K562 (cell line): ENCODE measurements around the gene IQCN. TPM values are rescaled to one million over a fixed set of nuclear protein-coding genes. Genes with fewer than 3 reads are reported as not detected.

Source experiments
- CBX1 ChIP-seq: sonication (generic); IDR thresholded peaks from 2 replicates; pipeline ENCODE4 v1.6.1; 2016; ENCODE audit warnings: antibody characterized with exemption, low read depth, mild to moderate bottlenecking
- CCNT2 ChIP-seq: IDR thresholded peaks from 2 replicates; pipeline ENCODE4 v1.6.1; 2011; ENCODE audit warnings: borderline replicate concordance, low read depth, mild to moderate bottlenecking, moderate library complexity, mixed read lengths, low read length; ENCODE audit not compliant: insufficient read length; ENCODE audit errors: extremely low read depth
- ELF1 ChIP-seq: fragments of 200-800 bp; sonication (Bioruptor generic); IDR thresholded peaks from 2 replicates; pipeline ENCODE4 v1.6.1; 2016; ENCODE audit warnings: missing genetic modification characterization, missing compliant biosample characterization
- GABPA ChIP-seq: fragments of 200-800 bp; sonication (Bioruptor generic); conservative IDR thresholded peaks from 2 replicates; pipeline ENCODE4 v1.6.1; 2016; ENCODE audit warnings: low read depth, missing genetic modification characterization, missing compliant biosample characterization
- HMG20A ChIP-seq: fragments of 450-650 bp; formaldehyde crosslinking; conservative IDR thresholded peaks from 2 replicates; pipeline ENCODE4 v1.4.0; 2020; ENCODE audit warnings: mild to moderate bottlenecking, mixed read lengths
- MCM5 ChIP-seq: fragments of 450-650 bp; IDR thresholded peaks from 2 replicates; pipeline ENCODE4 v1.6.1; 2016; ENCODE audit warnings: low read depth
- NCOA1 ChIP-seq: fragments of 450-650 bp; IDR thresholded peaks from 2 replicates; pipeline ENCODE4 v1.6.1; 2016; ENCODE audit warnings: low read depth
- NCOA4 ChIP-seq: fragments of 450-650 bp; IDR thresholded peaks from 2 replicates; pipeline ENCODE4 v1.6.1; 2018; ENCODE audit warnings: mild to moderate bottlenecking; ENCODE audit not compliant: partially characterized antibody
- TRIM24 ChIP-seq, 2 experiments: fragments of 450-650 bp; IDR thresholded peaks; 2 replicates each; pipeline ENCODE4 v1.6.1; 2016
- polyA plus RNA-seq, 8 experiments: library from polyadenylated mRNA; depleted of rRNA in 4 of 8; stranded (reverse) in 5 of 8; unstranded in 3 of 8; fragments of >200 nt; fragmentation: Nextera tagmentation in 2 of 8; fragmentation: Illumina TruSeq in 1 of 8; extraction: Ambion mirVana in 2 of 8; extraction: Trizol in 1 of 8; gene quantifications; 2 replicates each; pipeline versions ENCODE4 v1.2.1 to v1.2.3, GENCODE V29; 2011 to 2014; ENCODE audit warnings: inconsistent platforms in 1 of 8, missing spikeins in 1 of 8
- total RNA-seq, 7 experiments: library from RNA; depleted of rRNA in 6 of 7; stranded (reverse); fragments of >200 nt in 6 of 7; fragmentation: Illumina TruSeq in 2 of 7; extraction: Trizol in 2 of 7; gene quantifications; 2 replicates each; pipeline versions ENCODE4 v1.2.1 to v1.2.3, GENCODE V29; 2011 to 2021; ENCODE audit warnings: low replicate concordance in 1 of 7
- TF ChIP-seq, protein P1 (sequence below): fragments of 450-650 bp; IDR thresholded peaks from 2 replicates; pipeline ENCODE4 v1.6.1; 2017; ENCODE audit warnings: antibody characterized with exemption, mild to moderate bottlenecking
- TF ChIP-seq, protein P2 (sequence below), 2 experiments: IDR thresholded peaks; 2 replicates each; pipeline ENCODE4 v1.6.1; 2011; ENCODE audit warnings: borderline replicate concordance in 1 of 2, control low read depth in 1 of 2, low read depth in 1 of 2, low read length in 1 of 2, mild to moderate bottlenecking in 1 of 2, mixed read lengths in 1 of 2, moderate library complexity in 1 of 2; ENCODE audit not compliant: insufficient read depth in 1 of 2, insufficient read length in 1 of 2, poor library complexity in 1 of 2, severe bottlenecking in 1 of 2; ENCODE audit errors: extremely low read depth in 1 of 2
- TF ChIP-seq, protein P3 (sequence below), 2 experiments: fragments of 250-450 bp in 1 of 2; fragments of 450-650 bp in 1 of 2; sonication (Bioruptor Pico) in 1 of 2; IDR thresholded peaks; 2 replicates each; pipeline versions ENCODE4 v1.6.1 to v1.8.0; 2016 to 2021; ENCODE audit warnings: mild to moderate bottlenecking in 2 of 2, moderate library complexity in 2 of 2, missing compliant biosample characterization in 1 of 2, missing genetic modification characterization in 1 of 2
- TF ChIP-seq, protein P4 (sequence below): fragments of 250-450 bp; sonication (Bioruptor Pico); IDR thresholded peaks from 2 replicates; pipeline ENCODE4 v1.5.0; 2021
- TF ChIP-seq, protein P5 (sequence below): fragments of 450-650 bp; IDR thresholded peaks from 2 replicates; pipeline ENCODE4 v1.7.1; 2018; ENCODE audit warnings: mild to moderate bottlenecking, low read depth; ENCODE audit not compliant: partially characterized antibody

IQCN gene
- total and polyA plus RNA-seq, 9 of the 15 experiments (the other 6 are each of a cell fraction or from before 2014, with no cell fraction given) = 0.01 to 0.07 (median 0.04) TPM; not detected in 3

DNA sequence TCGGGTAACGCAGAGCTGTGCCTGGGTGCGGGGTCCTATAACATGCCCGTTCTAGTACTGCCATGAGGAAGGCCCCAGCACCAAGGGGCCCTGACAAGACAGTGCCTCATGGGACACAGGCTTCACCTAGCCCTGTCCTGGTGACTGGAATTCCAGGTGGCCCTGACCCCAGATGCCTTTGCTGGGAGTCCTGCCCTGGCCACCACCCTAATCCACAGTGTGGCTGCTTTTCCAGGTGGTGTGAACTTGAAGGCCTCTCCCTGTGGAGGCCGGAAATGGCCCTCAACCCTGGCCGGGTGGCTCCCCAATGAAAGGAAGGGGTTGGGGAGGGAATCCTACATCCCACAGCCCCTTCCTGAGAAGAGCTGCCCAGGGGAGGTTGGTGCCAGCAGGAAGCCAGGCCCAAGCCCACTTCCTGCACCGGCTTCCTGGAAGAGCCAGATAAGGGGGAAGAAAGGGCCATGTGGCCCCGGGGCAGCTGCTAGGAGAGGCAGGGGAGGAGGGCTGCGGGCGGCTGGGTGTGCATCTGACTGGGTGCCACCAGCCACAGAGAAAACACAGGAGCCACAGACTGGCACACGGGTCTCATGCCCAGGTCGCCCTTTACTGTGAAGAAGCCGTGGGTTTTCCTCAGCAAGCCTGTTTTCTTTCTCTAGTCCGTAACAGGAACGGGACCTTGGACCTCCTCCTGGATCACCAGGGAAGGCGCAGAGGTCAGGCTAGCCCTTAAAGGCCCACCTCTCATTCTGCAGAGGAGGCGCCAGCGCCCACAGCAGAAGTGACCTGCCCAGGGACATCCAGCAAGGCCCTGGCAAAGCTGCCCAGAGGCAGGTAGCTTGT lies 43.9 kb upstream of the IQCN start (continued):
- TF ChIP-seq, protein P1, sequence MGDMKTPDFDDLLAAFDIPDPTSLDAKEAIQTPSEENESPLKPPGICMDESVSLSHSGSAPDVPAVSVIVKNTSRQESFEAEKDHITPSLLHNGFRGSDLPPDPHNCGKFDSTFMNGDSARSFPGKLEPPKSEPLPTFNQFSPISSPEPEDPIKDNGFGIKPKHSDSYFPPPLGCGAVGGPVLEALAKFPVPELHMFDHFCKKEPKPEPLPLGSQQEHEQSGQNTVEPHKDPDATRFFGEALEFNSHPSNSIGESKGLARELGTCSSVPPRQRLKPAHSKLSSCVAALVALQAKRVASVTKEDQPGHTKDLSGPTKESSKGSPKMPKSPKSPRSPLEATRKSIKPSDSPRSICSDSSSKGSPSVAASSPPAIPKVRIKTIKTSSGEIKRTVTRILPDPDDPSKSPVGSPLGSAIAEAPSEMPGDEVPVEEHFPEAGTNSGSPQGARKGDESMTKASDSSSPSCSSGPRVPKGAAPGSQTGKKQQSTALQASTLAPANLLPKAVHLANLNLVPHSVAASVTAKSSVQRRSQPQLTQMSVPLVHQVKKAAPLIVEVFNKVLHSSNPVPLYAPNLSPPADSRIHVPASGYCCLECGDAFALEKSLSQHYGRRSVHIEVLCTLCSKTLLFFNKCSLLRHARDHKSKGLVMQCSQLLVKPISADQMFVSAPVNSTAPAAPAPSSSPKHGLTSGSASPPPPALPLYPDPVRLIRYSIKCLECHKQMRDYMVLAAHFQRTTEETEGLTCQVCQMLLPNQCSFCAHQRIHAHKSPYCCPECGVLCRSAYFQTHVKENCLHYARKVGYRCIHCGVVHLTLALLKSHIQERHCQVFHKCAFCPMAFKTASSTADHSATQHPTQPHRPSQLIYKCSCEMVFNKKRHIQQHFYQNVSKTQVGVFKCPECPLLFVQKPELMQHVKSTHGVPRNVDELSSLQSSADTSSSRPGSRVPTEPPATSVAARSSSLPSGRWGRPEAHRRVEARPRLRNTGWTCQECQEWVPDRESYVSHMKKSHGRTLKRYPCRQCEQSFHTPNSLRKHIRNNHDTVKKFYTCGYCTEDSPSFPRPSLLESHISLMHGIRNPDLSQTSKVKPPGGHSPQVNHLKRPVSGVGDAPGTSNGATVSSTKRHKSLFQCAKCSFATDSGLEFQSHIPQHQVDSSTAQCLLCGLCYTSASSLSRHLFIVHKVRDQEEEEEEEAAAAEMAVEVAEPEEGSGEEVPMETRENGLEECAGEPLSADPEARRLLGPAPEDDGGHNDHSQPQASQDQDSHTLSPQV = peak; percentile 98
- TF ChIP-seq, protein P2, sequence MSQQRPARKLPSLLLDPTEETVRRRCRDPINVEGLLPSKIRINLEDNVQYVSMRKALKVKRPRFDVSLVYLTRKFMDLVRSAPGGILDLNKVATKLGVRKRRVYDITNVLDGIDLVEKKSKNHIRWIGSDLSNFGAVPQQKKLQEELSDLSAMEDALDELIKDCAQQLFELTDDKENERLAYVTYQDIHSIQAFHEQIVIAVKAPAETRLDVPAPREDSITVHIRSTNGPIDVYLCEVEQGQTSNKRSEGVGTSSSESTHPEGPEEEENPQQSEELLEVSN (IDR thresholded peaks at IDR 0.05; ENCODE audit: borderline replicate concordance in 1 of 2, extremely low read depth in 1 of 2, insufficient read depth in 1 of 2, insufficient read length in 1 of 2, low read depth in 1 of 2, low read length in 1 of 2, poor library complexity in 1 of 2, severe bottlenecking in 1 of 2) = peak in 1 of 2 experiments; percentile 50
- TF ChIP-seq HMG20A (CRISPR knock-in tag) (no peak), NCOA1 (no peak), GABPA (peak; percentile 77), CBX1 (no peak), ELF1 (peak; percentile 61; the same call in 1 of the 2 replicates), MCM5 (no peak), CCNT2 (no peak), TRIM24 (IDR thresholded peaks at IDR 0.05) (peak; percentile 21 to 34; a peak in 1 of 4 replicates), NCOA4 (no peak)
- TF ChIP-seq, protein P3, sequence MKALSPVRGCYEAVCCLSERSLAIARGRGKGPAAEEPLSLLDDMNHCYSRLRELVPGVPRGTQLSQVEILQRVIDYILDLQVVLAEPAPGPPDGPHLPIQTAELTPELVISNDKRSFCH (CRISPR knock-in tag; IDR thresholded peaks at IDR 0.05) = no peak
- TF ChIP-seq, protein P3 (tag; IDR thresholded peaks at IDR 0.05) = peak; percentile 57; the same call in 1 of the 2 replicates
- TF ChIP-seq, protein P4, sequence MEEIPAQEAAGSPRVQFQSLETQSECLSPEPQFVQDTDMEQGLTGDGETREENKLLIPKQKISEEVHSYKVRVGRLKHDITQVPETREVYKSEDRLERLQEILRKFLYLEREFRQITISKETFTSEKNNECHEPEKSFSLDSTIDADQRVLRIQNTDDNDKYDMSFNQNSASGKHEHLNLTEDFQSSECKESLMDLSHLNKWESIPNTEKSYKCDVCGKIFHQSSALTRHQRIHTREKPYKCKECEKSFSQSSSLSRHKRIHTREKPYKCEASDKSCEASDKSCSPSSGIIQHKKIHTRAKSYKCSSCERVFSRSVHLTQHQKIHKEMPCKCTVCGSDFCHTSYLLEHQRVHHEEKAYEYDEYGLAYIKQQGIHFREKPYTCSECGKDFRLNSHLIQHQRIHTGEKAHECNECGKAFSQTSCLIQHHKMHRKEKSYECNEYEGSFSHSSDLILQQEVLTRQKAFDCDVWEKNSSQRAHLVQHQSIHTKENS (CRISPR knock-in tag) = no peak
- TF ChIP-seq, protein P5, sequence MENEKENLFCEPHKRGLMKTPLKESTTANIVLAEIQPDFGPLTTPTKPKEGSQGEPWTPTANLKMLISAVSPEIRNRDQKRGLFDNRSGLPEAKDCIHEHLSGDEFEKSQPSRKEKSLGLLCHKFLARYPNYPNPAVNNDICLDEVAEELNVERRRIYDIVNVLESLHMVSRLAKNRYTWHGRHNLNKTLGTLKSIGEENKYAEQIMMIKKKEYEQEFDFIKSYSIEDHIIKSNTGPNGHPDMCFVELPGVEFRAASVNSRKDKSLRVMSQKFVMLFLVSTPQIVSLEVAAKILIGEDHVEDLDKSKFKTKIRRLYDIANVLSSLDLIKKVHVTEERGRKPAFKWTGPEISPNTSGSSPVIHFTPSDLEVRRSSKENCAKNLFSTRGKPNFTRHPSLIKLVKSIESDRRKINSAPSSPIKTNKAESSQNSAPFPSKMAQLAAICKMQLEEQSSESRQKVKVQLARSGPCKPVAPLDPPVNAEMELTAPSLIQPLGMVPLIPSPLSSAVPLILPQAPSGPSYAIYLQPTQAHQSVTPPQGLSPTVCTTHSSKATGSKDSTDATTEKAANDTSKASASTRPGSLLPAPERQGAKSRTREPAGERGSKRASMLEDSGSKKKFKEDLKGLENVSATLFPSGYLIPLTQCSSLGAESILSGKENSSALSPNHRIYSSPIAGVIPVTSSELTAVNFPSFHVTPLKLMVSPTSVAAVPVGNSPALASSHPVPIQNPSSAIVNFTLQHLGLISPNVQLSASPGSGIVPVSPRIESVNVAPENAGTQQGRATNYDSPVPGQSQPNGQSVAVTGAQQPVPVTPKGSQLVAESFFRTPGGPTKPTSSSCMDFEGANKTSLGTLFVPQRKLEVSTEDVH = no peak
